Inferior parietal cortex (tissue), 1 donor: Measurements from ENCODE around the gene SYNE1.
"Not testable (repeated sequence)": the region's sequence is repeated elsewhere in the genome, so short reads cannot be mapped to it uniquely, and the experiment has no call there.

Experiments used
- DNase-seq: peaks from one replicate; pipeline ENCODE4 v3.0.0-alpha.2; 2016; ENCODE audit errors: extremely low spot score

SYNE1 gene, protein sequence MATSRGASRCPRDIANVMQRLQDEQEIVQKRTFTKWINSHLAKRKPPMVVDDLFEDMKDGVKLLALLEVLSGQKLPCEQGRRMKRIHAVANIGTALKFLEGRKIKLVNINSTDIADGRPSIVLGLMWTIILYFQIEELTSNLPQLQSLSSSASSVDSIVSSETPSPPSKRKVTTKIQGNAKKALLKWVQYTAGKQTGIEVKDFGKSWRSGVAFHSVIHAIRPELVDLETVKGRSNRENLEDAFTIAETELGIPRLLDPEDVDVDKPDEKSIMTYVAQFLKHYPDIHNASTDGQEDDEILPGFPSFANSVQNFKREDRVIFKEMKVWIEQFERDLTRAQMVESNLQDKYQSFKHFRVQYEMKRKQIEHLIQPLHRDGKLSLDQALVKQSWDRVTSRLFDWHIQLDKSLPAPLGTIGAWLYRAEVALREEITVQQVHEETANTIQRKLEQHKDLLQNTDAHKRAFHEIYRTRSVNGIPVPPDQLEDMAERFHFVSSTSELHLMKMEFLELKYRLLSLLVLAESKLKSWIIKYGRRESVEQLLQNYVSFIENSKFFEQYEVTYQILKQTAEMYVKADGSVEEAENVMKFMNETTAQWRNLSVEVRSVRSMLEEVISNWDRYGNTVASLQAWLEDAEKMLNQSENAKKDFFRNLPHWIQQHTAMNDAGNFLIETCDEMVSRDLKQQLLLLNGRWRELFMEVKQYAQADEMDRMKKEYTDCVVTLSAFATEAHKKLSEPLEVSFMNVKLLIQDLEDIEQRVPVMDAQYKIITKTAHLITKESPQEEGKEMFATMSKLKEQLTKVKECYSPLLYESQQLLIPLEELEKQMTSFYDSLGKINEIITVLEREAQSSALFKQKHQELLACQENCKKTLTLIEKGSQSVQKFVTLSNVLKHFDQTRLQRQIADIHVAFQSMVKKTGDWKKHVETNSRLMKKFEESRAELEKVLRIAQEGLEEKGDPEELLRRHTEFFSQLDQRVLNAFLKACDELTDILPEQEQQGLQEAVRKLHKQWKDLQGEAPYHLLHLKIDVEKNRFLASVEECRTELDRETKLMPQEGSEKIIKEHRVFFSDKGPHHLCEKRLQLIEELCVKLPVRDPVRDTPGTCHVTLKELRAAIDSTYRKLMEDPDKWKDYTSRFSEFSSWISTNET (N-terminal part only)

DNA sequence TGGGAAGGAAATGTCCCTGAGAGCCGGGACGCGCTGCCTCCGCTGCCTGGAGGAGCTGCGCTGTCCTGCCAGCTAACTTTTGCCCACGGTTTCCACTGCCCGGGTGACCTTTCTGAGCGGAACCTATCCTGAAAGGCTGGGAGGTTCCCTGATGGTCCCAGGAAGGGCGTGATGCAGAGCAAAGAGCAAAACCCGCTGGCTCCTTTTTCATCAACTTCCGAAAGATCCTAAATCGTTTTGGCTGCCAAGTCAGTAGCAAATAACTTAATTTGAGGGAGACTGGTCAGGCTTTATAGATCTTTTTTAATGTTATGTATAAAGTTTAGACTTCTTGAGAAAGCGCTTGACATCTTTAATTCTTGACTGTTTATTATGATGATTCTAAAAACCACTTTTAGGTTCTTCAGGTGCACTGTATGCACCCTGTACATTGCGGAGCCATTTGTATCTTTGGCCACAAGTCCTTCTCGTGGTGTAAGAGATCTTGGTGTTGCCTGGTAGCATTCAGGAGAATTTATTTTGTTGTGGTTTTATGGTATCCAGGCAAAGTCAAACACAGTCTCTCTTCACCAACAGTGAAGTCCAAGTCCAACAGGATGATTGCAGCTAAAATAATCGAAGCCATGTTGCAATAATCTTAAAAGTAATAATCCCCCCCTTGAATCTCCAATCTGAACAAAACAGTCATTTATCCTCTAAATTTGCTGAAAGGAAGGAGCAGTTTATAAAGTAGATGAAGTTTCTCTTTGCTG, at the start of gene SYNE1:
TSS of gene SYNE1 (minus strand) at position 67 of the 752 bp plus-strand sequence. CDS start 9,031 bp downstream, outside the sequence.
- DNase-seq, result no peak

DNA sequence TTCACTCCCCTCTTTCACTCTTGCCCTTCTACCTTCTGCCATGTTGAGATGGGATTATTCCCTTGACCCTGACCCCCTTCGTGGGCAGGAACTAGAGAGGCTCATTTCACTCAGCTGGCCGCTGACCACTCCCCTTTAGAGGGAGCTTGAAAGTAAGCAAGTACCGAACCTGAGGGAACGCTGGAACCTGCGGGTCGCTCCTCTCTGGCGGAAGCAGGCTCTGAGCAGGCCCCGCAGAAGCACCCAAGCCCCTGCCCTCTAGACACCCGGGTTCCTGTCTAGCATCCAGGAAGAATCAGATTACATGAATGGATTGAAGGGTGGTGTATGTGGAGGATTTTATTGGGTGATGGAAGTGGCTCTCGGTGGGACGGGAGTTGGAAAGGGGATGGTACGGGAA, 48.7 kb upstream of the SYNE1 start:
- no peak for DNase-seq

DNA sequence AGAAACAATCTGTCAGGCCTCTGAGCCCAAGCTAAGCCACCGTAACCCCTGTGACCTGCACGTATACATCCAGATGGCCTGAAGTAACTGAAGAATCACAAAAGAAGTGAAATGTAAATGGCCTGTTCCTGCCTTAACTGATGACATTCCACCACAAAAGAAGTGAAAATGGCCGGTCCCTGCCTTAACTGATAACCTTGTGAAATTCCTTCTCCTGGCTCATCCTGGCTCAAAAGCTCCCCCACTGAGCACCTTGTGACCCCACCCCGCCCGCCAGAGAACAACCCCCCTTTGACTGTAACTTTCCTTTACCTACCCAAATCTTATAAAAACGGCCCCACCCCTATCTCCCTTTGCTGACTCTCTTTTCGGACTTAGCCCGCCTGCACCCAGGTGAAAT, 45.8 kb upstream of the SYNE1 start:
- not testable (repeated sequence) for DNase-seq

DNA sequence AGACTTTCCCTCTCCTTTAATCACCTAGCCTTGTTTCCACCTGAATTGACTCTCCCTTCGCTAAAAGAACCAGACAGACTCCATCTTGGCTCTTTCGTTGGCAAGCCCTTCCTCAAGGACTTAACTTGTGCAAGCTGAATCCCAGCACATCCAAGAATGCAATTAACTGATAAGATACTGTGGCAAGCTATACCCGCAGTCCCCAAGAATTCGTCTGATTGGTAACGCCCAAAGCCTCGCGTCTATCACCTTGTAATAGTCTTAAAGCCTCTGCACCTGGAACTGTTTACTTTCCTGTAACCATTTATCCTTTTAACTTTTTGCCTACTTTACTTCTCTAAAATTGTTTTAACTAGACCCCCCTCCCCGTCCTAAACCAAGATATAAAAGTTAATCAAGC, 45.0 kb upstream of the SYNE1 start:
- no peak for DNase-seq

DNA sequence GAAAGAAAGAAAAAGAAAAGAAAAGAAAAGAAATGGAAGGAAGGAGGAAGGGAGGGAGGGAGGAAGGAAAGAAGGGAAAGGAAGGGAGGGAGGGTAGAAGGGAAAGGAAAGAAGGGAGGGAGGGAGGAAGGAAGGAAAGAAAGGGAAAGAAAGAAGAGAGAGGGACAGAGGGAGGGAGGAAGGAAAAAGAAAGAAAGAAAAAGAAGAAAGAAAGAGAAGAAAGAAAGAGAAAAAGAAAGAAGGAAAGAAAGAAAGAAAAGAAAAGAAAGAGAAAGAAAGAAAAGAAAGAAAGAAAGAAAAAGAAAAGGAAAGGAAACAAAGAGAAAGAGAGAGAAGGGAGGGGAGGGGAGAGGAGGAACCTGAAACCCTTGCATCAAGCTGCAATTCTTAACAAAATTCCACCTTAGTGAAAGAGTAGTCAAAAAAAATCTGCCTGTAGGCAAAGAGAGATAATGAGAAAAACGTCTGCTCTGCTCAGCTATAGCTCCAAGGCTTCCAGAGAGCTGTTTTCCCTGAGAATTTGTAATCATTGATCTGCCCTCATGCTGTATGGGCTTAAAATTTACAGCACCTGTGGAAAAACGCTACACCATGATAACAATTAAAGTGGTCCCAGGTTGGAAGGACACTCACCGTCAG, 43.8 kb upstream of the SYNE1 start:
- no peak for DNase-seq

DNA sequence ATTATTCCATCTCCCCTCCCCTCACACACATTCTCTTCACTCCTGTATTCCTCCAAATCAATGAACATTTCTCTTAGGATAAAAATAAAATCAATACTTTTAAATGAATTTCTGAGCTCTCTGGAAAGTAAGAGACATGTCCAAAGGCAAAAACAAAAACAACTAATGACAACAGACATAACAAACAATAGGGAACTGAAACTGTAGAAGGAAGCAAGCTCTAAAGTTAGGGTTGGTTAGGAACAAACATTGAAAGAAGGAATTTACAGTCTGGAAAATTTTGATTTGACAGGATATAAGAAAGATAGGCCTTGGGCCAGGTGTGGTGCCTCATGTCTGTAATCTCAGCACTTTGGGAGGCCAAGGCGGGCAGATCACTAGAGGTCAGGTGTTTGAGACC, 43.0 kb upstream of the SYNE1 start:
- DNase-seq, result no peak

DNA sequence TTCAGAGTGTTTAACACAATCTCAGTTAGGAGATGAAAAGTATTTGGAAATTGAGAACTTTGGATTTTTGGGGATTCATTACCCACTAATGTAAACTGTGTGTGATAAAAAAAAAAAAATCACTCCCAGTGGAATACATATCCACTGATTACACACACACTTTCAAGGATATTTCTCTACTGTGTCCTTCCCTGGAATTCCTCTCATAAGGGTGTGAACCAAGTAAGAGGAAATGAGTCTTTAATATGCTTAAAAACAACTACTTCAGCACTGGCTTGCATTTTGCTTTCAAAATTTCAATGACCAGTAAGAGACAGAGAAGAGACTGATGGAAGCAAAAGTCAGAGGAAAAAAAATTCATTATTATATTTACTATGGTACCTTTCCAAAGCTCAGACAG, 36.1 kb upstream of the SYNE1 start:
- no peak for DNase-seq

DNA sequence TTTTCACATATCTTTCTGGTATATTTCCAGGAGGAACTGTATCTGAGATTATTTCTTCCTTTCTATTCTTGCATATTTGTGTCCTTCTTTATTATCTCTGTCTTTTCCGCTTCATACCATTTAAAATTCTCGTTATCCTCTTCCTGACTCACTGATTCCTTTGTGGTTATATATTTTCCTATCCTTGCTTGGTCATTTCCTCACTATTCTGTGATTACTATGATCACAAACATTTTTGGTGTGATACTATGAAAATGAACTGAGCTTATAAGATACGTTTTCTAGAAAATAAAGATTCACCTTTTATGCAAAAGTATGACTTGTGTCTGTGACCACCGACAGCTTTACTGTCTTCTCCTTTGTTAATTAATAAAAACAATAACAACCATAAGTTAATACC, 34.0 kb upstream of the SYNE1 start:
- no peak for DNase-seq

DNA sequence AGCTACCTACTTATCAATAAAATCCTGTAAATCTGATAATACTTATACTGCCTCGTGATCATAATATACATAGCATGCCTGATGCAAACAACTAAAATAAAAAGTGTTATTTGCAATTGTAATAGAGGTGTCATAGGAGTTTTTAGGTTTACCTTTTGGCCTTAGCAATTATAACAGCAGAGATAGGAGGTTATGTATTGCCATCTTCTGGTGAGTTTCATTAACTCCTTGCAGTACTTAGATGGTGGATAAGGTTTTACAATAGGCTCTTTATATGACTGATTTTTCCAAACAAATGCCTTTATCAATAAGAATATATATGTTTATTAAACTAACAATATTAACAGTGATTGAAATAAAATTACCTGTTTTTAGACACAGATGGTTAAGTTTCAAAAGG, 32.7 kb upstream of the SYNE1 start:
- peak; percentile 32 for DNase-seq

DNA sequence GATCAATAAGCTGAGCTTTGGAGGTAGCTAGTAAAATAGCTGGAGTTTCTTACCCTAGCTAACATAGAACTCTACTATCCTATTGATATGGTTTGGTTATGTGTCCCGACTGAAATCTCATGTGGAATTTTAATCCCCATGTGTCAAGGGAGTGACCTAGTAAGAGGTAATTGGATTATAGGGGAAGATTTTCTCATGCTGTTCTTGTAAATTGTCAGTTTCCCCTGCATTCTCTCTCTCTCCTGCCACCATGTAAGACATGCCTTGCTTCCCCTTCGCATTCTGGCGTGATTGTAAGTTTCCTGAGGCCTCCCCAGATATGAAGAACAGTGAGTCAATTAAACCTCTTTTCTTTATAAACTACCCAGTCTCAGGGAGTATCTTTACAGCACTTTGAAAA, 24.6 kb upstream of the SYNE1 start:
- no peak for DNase-seq

DNA sequence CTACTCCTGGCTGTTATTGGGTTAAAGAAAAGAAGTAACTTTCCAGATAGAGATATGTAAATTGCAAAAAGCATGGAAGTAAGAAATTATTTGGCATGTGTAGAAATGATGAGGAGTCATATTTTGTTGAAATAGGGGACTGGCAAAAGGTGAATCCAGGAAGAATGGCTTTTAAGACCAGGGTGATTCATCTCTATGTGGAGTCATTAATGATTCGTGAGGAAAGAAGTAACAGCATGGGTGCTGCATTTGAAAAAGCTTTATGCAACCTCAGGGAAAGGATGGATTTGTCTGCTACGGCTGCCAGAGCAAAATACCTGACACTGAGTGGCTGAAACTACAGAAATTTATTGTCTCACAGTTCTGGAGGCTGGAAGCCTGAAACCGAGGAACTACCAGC, 14.8 kb upstream of the SYNE1 start:
- DNase-seq, result no peak

DNA sequence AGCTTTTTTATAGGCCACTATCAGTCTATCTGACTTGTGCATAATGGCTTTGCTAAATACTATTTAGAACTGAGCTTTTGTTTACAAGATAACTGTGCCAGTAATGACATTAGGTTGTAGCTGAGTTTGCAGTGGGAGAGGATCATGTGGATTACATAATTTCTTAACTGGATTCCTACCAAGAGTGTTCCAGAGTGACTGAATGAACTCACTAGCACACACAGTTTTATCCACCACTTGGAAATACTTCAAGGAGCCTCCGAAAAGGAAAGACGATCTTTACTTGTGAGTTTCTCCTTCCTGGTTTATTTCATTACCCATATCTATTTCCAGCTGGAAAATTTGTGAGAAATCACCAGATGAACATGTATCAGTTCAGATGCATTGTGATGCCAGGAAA, 10.9 kb upstream of the SYNE1 start:
- DNase-seq, result peak; percentile 53

DNA sequence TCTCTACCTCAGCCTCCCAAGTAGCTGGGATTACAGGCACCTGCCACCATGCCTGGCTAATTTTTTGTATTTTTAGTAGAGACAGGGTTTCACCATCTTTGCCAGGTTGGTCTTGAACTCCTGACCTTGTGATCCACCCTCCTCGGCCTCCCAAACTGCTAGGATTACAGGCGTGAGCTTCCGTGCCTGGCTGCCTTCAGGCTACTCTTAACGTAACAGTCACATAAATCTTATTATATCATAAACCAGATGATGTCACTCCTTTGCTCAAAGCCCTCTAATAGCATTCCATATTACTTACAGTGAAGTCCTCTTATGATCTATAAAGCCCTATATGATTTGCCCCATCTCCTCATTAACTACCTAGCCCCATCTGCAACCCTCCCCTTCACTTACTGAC, 9.6 kb upstream of the SYNE1 start:
- not testable (repeated sequence) for DNase-seq

DNA sequence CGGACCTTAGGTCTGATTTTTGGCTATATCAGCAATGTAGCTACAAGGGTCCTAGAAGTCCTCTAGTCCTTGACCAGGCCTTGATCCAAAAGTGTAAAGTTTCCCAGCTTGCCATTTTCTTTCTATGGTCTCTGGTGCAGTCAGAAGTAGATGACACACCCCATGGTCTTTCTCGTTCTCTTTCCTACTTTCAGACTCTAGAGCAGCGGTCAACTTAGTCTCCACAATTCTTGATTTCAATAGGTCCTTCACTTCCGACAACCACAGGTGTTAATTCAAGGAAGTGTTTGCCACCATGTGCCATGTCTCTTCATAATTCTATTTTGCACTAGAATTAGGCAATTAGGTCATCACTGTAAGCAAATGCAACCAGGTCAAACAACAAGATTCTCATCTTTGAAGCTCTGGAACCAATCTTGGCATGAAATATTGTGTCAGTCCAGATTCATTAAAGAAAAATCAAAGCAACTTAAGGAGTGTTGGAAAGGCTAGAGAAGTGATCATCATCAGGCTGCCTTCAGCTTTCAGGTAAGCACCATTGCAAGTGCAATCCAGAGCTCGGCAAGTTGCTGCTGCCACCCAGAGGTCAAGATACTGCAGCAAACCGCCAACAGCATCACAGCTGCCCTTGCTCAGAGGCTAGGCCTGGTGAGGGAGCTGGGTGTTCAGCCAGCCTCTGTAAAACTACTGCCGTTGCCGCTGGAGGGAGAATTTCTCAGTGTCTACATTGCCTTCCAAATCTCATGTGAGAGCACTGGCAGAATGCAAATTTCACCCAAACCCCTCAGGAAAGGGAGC, 5.6 kb upstream of the SYNE1 start:
- DNase-seq, result no peak

DNA sequence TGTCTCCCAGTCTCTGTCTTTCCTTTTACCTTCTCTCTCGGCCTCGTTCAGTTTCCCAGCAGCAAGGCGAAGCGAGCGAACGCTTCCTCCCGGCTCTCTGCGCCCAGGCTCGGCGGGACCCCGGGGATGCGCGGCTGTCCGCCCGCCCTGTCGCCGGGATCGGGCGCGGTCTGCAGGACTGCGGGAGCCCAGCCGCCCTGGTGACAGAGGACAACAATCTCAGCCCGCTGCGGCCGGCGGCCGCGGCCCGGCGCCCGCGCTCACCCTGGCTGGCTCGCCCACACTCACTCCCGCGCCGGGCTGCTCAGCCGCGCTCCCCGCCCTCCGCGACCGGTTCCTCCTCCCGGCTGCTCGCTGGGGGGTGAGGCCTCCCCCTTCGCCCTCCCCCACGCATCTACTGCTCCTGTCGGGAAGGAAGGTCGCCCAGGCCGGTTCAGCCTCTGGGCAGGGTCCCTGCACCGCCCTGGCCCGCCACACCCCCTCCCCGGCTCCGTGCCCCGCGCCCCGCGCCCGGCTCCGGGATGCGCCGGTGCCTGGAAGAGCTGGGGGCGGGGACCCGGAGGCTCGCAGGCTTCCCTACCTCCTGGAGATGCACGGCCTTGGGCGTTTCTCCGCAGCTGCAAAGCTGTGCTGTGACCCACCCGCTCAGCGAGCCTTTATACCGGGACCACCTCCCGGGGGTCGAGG, 410 bp downstream of the SYNE1 start:
- DNase-seq, result no peak

DNA sequence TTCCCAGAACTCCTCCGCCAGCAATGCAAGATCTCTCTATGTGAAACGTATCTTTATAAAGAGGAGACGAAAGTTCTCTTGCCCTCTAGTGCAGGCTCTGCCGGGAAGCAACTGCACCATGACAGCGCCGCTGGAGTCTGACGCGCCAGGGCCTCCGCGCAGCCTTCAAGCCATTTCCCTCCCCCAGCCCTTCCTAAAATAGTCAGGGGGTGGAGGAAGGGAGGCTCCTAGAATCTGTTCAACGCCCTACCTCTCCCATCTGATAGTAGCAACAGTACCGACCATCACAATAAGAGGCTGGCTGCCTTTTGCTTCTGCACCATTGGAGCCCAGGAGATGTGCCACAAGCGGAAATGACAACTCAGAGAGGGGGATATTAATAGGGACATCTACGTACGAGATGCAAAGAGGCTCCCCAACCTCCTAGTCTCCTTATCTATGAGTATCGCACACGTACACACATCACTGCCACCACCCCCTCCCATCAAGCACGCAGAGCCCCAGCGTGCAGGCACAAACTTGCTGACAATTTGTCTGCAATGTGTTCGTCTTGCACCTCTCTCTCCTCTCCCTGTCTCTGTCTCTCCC, 1.0 kb downstream of the SYNE1 start:
- peak; percentile 64 for DNase-seq

DNA sequence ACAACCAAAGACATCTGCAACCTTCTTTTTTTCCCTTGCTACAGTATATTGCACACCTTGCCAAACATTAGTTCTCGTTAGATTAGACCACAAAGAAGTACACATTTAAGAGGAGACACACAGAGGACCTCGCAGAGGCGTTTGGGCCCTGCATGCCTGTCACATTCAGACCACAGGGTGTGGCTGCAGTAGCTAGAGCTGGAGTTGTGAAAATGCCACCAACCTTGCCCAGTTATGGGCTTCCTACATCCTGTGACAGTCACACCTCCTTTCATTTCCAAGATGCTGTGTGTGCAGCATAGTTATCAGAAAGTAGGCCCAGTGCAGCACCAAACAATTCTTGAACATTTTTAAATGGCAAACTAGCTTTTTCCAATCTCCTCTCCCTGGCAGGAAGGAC, 2.4 kb downstream of the SYNE1 start:
- no peak for DNase-seq

DNA sequence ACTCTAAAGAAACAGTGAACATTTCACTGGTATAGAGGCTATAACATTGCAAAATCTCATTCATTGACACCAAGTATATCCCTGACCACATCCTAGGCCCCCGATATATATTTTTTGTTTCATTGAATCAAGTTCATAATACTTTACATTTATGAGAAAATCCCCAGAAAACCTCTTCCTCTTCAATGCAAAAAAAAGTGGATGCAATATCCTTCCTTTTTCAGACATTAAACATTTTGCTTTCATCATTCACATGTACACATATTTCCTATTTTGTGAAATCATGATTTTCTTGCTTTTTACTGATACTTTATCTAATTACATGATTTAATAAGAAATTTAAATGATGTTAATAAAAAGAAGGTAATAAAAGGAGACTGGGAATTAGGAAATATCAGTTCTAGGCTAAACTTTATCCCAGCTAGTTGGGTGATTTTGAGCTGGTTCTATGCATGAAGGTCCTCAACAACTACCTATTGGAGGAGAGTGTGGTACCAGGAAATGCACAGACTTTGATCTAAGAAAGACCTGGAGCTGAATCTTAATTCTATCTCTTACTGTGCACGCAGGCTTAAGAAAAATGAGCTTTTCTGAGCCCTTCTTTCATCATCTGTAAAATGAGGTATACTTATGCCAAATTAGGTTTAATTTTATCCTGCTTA, 4.9 kb downstream of the SYNE1 start:
- DNase-seq, result no peak

DNA sequence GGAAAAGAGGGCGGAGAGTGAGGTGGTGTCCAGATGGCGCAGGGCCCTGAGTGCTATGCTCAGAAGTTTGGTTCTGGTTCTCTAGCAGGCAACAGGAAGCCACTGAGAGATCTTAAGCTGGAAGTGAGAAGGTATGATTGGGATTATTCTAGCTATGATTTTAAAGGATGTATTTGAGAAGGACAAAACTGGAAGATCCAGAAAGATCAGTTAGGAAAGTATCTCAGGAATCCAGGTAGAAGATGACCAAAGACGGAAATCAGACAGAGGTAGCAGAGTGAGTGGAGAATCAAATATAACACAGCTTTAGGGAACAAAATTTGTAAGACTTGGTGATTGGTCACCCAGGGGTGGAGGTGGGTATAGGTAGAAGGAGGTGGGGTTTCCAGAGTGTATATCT, 5.8 kb downstream of the SYNE1 start:
- no peak for DNase-seq
